HG02840 (cell line): ENCODE data around the gene RALY.

ENCODE experiments used
- ATAC-seq: cut with Tn5 transposase; IDR thresholded peaks from one replicate; pipeline ENCODE4 v1.9.1; 2021; ENCODE audit warnings: mild to moderate bottlenecking, moderate library complexity, moderate number of reproducible peaks; ENCODE audit not compliant: unreplicated experiment, low FRiP score

The RALY gene

GRCh38 chr20:33985830-33986229 lies 7.9 kb upstream of the RALY start:
- no peak for ATAC-seq

GRCh38 chr20:33986560-33987216 lies 7.0 kb upstream of the RALY start:
- no peak for ATAC-seq

- no peak for ATAC-seq
Measured at GRCh38 chr20:33990075-33990474, 3.6 kb upstream of the RALY start.

GRCh38 chr20:33991502-33991901 lies 2.2 kb upstream of the RALY start:
- ATAC-seq, result no peak

- ATAC-seq, result no peak
Measured at GRCh38 chr20:33992145-33992922, 1.4 kb upstream of the RALY start.

- peak; percentile 69 for ATAC-seq
Measured at GRCh38 chr20:33992923-33993575, 662 bp upstream of the RALY start.

- peak; percentile 22 for ATAC-seq
Measured at GRCh38 chr20:33994222-33994913, 657 bp downstream of the RALY start.

- no peak for ATAC-seq
Measured at GRCh38 chr20:33995053-33995831, 1.5 kb downstream of the RALY start.

GRCh38 chr20:33999025-33999649 lies 5.4 kb downstream of the RALY start:
- no peak for ATAC-seq

GRCh38 chr20:34001378-34001777 lies 7.7 kb downstream of the RALY start:
- ATAC-seq, result no peak

- ATAC-seq, result no peak
Measured at GRCh38 chr20:34004227-34004626, 10.5 kb downstream of the RALY start.

GRCh38 chr20:34004790-34005457 lies 11.2 kb downstream of the RALY start:
- ATAC-seq, result no peak

- ATAC-seq, result no peak
Measured at GRCh38 chr20:34006619-34007018, 12.9 kb downstream of the RALY start.

GRCh38 chr20:34008477-34008876 lies 14.8 kb downstream of the RALY start:
- ATAC-seq, result no peak

GRCh38 chr20:34010405-34010931 lies 16.8 kb downstream of the RALY start:
- ATAC-seq, result no peak

- no peak for ATAC-seq
Measured at GRCh38 chr20:34011275-34011674, 17.6 kb downstream of the RALY start.

GRCh38 chr20:34012330-34012729 lies 18.6 kb downstream of the RALY start:
- ATAC-seq, result no peak

GRCh38 chr20:34012735-34013134 lies 19.0 kb downstream of the RALY start:
- no peak for ATAC-seq

- no peak for ATAC-seq
Measured at GRCh38 chr20:34013554-34013953, 19.8 kb downstream of the RALY start.
